ENCODE measurements around the gene RBM10.

RBM10 gene

DNA sequence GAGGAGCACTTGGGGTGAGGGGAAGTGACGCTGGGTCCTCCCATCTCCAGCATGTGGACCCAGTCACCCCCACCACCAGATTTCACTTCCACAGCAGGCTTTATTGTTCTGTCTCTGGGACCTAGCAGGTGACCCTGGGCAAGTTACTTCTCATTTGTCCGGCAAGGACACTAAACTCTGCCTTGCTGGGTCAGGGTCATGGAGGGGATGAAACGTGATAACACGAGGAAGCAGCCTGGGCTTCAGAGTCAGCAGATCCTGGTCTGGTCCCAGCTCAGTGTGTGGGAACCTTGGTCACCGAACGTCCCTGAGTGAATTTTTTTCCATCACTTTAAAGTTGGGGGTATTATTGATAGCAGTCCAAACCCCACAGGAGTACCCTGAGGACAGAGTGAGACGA is 52.5 kb downstream of the RBM10 start:
- H3K4me3 ChIP-seq (ENCODE audit: low read depth, low read length): no peak overlapping the region
- no peak for DNase-seq (ENCODE audit: low read depth, low spot score)
- in situ Hi-C loops (cut with HindIII; ENCODE audit: low sequenced_read_pairs): no loop called here
- TF ChIP-seq, protein P1, sequence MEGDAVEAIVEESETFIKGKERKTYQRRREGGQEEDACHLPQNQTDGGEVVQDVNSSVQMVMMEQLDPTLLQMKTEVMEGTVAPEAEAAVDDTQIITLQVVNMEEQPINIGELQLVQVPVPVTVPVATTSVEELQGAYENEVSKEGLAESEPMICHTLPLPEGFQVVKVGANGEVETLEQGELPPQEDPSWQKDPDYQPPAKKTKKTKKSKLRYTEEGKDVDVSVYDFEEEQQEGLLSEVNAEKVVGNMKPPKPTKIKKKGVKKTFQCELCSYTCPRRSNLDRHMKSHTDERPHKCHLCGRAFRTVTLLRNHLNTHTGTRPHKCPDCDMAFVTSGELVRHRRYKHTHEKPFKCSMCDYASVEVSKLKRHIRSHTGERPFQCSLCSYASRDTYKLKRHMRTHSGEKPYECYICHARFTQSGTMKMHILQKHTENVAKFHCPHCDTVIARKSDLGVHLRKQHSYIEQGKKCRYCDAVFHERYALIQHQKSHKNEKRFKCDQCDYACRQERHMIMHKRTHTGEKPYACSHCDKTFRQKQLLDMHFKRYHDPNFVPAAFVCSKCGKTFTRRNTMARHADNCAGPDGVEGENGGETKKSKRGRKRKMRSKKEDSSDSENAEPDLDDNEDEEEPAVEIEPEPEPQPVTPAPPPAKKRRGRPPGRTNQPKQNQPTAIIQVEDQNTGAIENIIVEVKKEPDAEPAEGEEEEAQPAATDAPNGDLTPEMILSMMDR (IDR thresholded peaks at IDR 0.05; ENCODE audit: low read depth, low read length): no peak

GRCh38 chrX:47198026-47198686 is 53.1 kb downstream of the RBM10 start:
- no peak overlapping the region for H3K4me3 ChIP-seq (ENCODE audit: low read depth, low read length)
- peak; percentile 17 for DNase-seq (ENCODE audit: low read depth, low spot score)
- in situ Hi-C loops (cut with HindIII; ENCODE audit: low sequenced_read_pairs): no loop called here
- TF ChIP-seq, protein P1 (IDR thresholded peaks at IDR 0.05; ENCODE audit: low read depth, low read length): no peak

- TF ChIP-seq, protein P1 (IDR thresholded peaks at IDR 0.05; ENCODE audit: low read depth, low read length): no peak
- H3K4me3 ChIP-seq (ENCODE audit: low read depth, low read length): no peak overlapping the region
- DNase-seq (ENCODE audit: low read depth, low spot score): no peak
- in situ Hi-C loops (cut with HindIII; ENCODE audit: low sequenced_read_pairs): no loop called here
Measured at GRCh38 chrX:47198687-47199080, 53.7 kb downstream of the RBM10 start.

DNA sequence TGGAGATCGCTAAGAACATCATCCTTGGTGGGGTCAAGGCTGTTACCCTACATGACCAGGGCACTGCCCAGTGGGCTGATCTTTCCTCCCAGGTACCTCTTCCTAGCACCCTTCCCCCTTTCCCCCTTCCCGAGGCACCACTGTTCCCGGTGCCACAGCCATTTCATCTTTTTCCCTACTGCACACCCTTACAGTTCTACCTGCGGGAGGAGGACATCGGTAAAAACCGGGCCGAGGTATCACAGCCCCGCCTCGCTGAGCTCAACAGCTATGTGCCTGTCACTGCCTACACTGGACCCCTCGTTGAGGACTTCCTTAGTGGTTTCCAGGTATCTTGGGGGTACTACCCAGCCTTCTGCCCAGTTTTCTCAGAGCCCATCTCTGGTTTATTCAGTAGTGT is 54.3 kb downstream of the RBM10 start:
- no peak for DNase-seq (ENCODE audit: low read depth, low spot score)
- no peak overlapping the region for H3K4me3 ChIP-seq (ENCODE audit: low read depth, low read length)
- TF ChIP-seq, protein P1 (IDR thresholded peaks at IDR 0.05; ENCODE audit: low read depth, low read length): no peak
- in situ Hi-C loops (cut with HindIII; ENCODE audit: low sequenced_read_pairs): no loop called here

DNA sequence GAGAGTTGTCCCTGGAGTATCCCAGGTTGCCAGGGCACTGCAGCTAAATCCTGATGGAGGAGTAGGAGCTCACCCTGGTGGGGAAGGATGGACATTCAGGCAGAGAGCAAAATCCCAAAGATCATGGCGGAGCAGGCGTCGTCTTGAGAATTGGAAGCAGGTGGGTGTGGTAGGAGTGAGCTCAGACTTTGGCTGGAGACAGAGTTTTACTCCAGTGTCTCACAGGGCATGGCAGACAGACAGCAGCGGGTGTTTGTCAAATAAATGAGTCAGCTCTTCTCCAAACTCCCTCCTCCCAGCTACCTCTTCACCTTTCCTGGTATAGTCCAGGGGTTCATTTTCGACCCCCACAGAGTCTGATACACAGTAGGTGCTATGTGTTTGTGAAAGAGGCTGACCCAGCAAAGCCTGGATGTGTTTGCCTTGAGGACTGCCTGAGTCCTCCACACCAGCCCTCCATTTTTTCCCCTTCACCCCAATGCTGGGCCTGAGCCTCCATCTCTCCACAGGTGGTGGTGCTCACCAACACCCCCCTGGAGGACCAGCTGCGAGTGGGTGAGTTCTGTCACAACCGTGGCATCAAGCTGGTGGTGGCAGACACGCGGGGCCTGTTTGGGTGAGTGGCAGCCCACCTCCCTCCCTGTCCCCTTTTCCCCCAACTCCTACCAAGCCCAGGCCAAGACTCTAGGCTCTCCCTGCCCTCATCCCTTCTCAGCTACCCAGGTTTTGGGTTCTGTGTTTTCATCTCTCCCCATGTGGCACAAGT is 55.5 kb downstream of the RBM10 start:
- DNase-seq (ENCODE audit: low read depth, low spot score): peak; percentile 51
- TF ChIP-seq, protein P1 (IDR thresholded peaks at IDR 0.05; ENCODE audit: low read depth, low read length): no peak
- H3K4me3 ChIP-seq (ENCODE audit: low read depth, low read length): no peak overlapping the region
- in situ Hi-C loops (cut with HindIII; ENCODE audit: low sequenced_read_pairs): no loop called here

- H3K4me3 ChIP-seq (ENCODE audit: low read depth, low read length): no peak overlapping the region
- DNase-seq (ENCODE audit: low read depth, low spot score): no peak
- in situ Hi-C loops (cut with HindIII; ENCODE audit: low sequenced_read_pairs): no loop called here
- TF ChIP-seq, protein P1 (IDR thresholded peaks at IDR 0.05; ENCODE audit: low read depth, low read length): no peak
Measured at GRCh38 chrX:47201345-47201944, 56.4 kb downstream of the RBM10 start.

All from astrocyte of the spinal cord (primary cell).